Osteoblast (primary cell): ENCODE results near the gene MYPOP. TPM values are rescaled to one million over a fixed set of nuclear protein-coding genes. Genes with fewer than 3 reads are reported as not detected.

ENCODE experiments used
- DNase-seq: peaks from one replicate; pipeline ENCODE4 v3.0.0; 2011; ENCODE audit warnings: low spot score, mixed read lengths; ENCODE audit not compliant: insufficient read length; ENCODE audit errors: missing footprints
- H2AFZ ChIP-seq: 2 replicates; pipeline ENCODE4 v1.6.0; 2011; ENCODE audit warnings: mild to moderate bottlenecking, low read length
- H3K27ac ChIP-seq: 2 replicates; pipeline ENCODE4 v1.5.1; 2011; ENCODE audit warnings: mild to moderate bottlenecking, low read depth, low read length, moderate library complexity
- H3K27me3 ChIP-seq: 2 replicates; pipeline ENCODE4 v1.6.0; 2012; ENCODE audit warnings: mild to moderate bottlenecking, control low read depth, inconsistent platforms, low read length, moderate library complexity; ENCODE audit not compliant: insufficient read depth
- H3K36me3 ChIP-seq: 2 replicates; pipeline ENCODE4 v1.5.1; 2011; ENCODE audit warnings: mild to moderate bottlenecking, low read length, control low read depth, moderate library complexity; ENCODE audit not compliant: insufficient read depth
- H3K4me1 ChIP-seq: 2 replicates; pipeline ENCODE4 v1.5.1; 2011; ENCODE audit warnings: mild to moderate bottlenecking, low read length, control low read depth, moderate library complexity; ENCODE audit not compliant: insufficient read depth
- H3K4me2 ChIP-seq: 2 replicates; pipeline ENCODE4 v1.6.0; 2011; ENCODE audit warnings: mild to moderate bottlenecking, low read length; ENCODE audit not compliant: insufficient read depth
- H3K4me3 ChIP-seq: fragments of 200-600 bp; sonication (generic); 3 replicates; pipeline ENCODE4 v1.5.1; 2012; ENCODE audit warnings: mild to moderate bottlenecking, low read length, inconsistent platforms; ENCODE audit not compliant: insufficient read depth
- H3K79me2 ChIP-seq: 2 replicates; pipeline ENCODE4 v1.6.0; 2012; ENCODE audit warnings: mild to moderate bottlenecking, low read length, control low read depth, inconsistent platforms; ENCODE audit not compliant: insufficient read depth
- H3K9me3 ChIP-seq: 2 replicates; pipeline ENCODE4 v1.5.1; 2011; ENCODE audit warnings: low read depth, low read length, control low read depth
- H4K20me1 ChIP-seq: 2 replicates; pipeline ENCODE4 v1.6.0; 2012; ENCODE audit warnings: mild to moderate bottlenecking, low read length, control low read depth; ENCODE audit not compliant: insufficient read depth
- total RNA-seq: library from RNA; depleted of rRNA; stranded (reverse); fragments of >200 nt; gene quantifications from 2 replicates; pipeline ENCODE4 v1.2.3, GENCODE V29; 2012
- TF ChIP-seq, protein P1 (sequence below): IDR thresholded peaks from 2 replicates; pipeline ENCODE4 v1.5.1; 2011; ENCODE audit warnings: mild to moderate bottlenecking, low read depth, low read length, moderate library complexity; ENCODE audit errors: extremely low read depth

Gene MYPOP
- total RNA-seq, 1 donor, result 3.3 TPM

DNA sequence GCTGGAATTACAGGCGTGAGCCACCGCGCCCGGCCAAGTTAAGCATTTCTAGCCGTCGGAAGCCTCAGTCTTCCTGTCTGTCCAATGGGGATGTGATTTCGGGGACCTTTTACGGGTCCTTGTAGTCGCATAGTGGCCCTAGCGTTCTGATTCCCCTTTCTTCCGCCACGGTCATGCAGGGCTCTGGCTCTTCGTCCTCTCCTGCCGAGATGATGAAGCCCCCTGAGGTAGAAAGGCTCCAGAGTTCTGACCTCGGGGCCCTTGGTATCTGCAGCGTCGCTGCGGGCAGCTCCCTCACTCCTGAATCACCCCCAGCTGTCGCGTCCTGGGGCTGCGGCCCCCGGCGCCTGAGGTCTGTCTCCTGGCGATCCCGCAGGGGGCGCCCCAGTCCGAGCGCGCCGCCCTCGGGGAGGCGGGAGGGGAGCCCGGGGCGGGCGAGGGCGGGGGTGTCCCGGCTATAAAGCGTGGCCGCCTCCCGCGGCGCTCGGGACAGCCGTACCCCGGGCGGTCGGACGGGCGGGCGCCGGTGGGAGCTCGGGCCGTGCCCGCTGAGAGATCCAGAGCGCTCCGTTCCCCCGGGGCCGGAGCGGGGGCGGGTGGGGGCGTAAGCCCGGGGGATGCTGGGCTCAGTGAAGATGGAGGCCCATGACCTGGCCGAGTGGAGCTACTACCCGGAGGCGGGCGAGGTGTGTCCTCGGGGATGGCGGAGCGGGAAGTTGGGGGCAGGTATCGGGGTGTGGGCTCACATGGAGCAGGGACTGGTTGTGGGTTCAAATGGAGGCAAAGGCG lies 38.4 kb downstream of the MYPOP start, which contains the start of gene FOXA3:
TSS of gene FOXA3 (plus strand) at position 487 of the 789 bp plus-strand sequence. CDS start at position 618, 131 bp downstream.
- peak; percentile 92 for DNase-seq
- Histone ChIP-seq H4K20me1 (no peaks in the 10 kb centered on the region), H3K9me3 (no peaks in the 10 kb centered on the region), H3K27ac (no peak within 1 kb of the TSS), H3K4me1 (peaks cover 7% of the 10 kb centered on the region), H3K4me2 (peak within 1 kb of the TSS; percentile 90), H3K4me3 (peak within 1 kb of the TSS; percentile 83), H2AFZ (peak within 1 kb of the TSS; percentile 97), H3K79me2 (peaks cover 39% of the 10 kb centered on the region), H3K27me3 (peaks cover 46% of the 10 kb centered on the region), H3K36me3 (peaks cover 12% of the 10 kb centered on the region)
- TF ChIP-seq, protein P1, sequence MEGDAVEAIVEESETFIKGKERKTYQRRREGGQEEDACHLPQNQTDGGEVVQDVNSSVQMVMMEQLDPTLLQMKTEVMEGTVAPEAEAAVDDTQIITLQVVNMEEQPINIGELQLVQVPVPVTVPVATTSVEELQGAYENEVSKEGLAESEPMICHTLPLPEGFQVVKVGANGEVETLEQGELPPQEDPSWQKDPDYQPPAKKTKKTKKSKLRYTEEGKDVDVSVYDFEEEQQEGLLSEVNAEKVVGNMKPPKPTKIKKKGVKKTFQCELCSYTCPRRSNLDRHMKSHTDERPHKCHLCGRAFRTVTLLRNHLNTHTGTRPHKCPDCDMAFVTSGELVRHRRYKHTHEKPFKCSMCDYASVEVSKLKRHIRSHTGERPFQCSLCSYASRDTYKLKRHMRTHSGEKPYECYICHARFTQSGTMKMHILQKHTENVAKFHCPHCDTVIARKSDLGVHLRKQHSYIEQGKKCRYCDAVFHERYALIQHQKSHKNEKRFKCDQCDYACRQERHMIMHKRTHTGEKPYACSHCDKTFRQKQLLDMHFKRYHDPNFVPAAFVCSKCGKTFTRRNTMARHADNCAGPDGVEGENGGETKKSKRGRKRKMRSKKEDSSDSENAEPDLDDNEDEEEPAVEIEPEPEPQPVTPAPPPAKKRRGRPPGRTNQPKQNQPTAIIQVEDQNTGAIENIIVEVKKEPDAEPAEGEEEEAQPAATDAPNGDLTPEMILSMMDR, result peak; percentile 25

DNA sequence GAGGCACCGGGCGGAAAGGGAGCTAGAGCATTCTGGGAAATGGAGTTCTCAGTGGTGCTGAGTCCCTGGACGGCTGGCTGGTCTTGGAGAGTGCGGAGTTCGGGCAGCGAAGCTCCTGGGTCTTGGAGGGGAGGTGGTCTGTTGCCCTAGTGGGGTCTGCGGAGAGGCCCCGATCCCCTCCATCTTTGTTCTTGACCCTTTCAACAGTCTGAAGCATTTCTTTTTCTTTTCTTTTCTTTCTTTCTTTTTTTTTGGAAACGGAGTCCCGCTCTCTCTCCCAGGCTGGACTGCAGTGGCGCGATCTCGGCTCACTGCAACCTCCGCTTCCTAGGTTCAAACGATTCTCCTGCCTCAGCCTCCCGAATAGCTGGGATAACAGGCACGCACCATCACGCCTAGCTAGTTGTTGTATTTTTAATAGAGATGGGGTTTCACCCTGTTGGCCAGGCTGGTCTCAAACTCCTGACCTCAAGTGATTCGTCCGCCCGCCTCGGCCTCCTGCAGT lies 39.0 kb downstream of the MYPOP start:
- H3K9me3 ChIP-seq, result no peaks in the 10 kb centered on the region
- H3K79me2 ChIP-seq, result peaks cover 43% of the 10 kb centered on the region
- peak overlapping the region; percentile 83 for H3K4me3 ChIP-seq
- H3K36me3 ChIP-seq, result peaks cover 18% of the 10 kb centered on the region
- H4K20me1 ChIP-seq, result no peaks in the 10 kb centered on the region
- peaks cover 43% of the 10 kb centered on the region for H3K27me3 ChIP-seq
- H2AFZ ChIP-seq, result peak overlapping the region; percentile 97
- H3K27ac ChIP-seq, result no peak overlapping the region
- TF ChIP-seq, protein P1, result no peak
- H3K4me1 ChIP-seq, result peaks cover 7% of the 10 kb centered on the region
- H3K4me2 ChIP-seq, result peak overlapping the region; percentile 90
- DNase-seq, result no peak

DNA sequence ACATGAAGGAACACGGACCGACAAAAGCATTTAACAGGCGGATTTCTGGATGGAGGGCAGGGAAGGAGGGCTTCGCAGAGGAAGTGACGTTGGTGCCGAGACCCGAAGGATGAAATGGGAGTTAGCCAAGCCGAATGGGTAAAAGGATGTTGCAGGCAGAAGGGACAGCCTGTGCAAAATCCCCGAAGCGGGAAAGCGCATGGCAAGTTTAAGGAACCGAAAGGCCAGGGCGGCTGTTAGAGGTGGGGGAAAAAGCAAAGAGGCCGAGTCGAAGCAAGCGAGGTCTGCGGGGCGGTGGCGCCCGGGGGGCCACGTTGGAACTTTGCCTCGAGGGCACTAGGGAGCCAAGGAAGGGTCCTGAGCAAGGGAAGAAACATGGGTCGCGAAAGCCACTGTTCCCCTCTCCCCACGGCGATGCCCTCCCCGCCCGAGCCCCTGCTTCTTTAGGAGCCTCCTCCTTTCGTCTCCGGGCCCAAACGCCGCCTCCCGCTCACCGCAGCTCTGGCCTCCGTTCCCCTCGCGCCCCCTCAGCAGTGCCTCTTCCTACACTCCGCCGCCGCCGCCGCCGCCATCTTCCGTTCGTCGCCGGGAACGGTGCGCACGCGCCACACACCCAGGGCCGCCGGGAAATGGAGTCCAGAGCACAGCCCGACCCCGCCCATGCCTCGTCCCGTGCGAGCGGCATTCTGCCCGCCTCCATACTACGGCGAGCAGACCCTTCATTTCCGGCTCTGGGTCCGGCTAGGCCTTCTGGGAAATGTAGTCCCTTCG lies 39.7 kb downstream of the MYPOP start, which contains the start of gene SYMPK:
TSS of gene SYMPK (minus strand) at position 584 of the 771 bp plus-strand sequence. CDS start 8,652 bp downstream, outside the sequence.
- peaks cover 50% of the 10 kb centered on the region for H3K79me2 ChIP-seq
- peaks cover 41% of the 10 kb centered on the region for H3K27me3 ChIP-seq
- peaks cover 7% of the 10 kb centered on the region for H3K4me1 ChIP-seq
- H3K4me3 ChIP-seq, result peak within 1 kb of the TSS; percentile 83
- peak; percentile 100 for DNase-seq
- no peaks in the 10 kb centered on the region for H4K20me1 ChIP-seq
- peak within 1 kb of the TSS; percentile 86 for H3K27ac ChIP-seq
- peaks cover 23% of the 10 kb centered on the region for H3K36me3 ChIP-seq
- TF ChIP-seq, protein P1, result no peak
- H2AFZ ChIP-seq, result peak within 1 kb of the TSS; percentile 97
- peak within 1 kb of the TSS; percentile 90 for H3K4me2 ChIP-seq
- H3K9me3 ChIP-seq, result no peaks in the 10 kb centered on the region
